ENCODE results near the gene FBXW7. TPM values are rescaled to one million over a fixed set of nuclear protein-coding genes. Genes with fewer than 3 reads are reported as not detected.

FBXW7 gene
- total RNA-seq, 2 donors from 2014 or later: 34.5 to 40.5 TPM

- Histone ChIP-seq H3K27me3 (no peaks in the 10 kb centered on the region), H3K27ac (no peak overlapping the region), H3K4me1 (no peaks in the 10 kb centered on the region), H3K9me3 (no peaks in the 10 kb centered on the region), H3K36me3 (replicated peaks in 1 of 2; ENCODE audit: insufficient read depth in 1 of 2, low read depth in 2 of 2) (no peaks in the 10 kb centered on the region), H3K4me3 (no peak overlapping the region)
- DNase-seq: no peak
- no peak for ATAC-seq
- 60 to 61% methylated on average over 3 of the region's 3 CpGs for WGBS, 2 donors
- TF ChIP-seq, protein P1, sequence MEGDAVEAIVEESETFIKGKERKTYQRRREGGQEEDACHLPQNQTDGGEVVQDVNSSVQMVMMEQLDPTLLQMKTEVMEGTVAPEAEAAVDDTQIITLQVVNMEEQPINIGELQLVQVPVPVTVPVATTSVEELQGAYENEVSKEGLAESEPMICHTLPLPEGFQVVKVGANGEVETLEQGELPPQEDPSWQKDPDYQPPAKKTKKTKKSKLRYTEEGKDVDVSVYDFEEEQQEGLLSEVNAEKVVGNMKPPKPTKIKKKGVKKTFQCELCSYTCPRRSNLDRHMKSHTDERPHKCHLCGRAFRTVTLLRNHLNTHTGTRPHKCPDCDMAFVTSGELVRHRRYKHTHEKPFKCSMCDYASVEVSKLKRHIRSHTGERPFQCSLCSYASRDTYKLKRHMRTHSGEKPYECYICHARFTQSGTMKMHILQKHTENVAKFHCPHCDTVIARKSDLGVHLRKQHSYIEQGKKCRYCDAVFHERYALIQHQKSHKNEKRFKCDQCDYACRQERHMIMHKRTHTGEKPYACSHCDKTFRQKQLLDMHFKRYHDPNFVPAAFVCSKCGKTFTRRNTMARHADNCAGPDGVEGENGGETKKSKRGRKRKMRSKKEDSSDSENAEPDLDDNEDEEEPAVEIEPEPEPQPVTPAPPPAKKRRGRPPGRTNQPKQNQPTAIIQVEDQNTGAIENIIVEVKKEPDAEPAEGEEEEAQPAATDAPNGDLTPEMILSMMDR (IDR thresholded peaks at IDR 0.05): no peak
- TF ChIP-seq POLR2A (IDR thresholded peaks at IDR 0.05): no peak
- intact Hi-C loops (cut with DNase I): no loop called here
Observed at GRCh38 chr4:152294331-152294730, 241.6 kb downstream of the FBXW7 start.

GRCh38 chr4:152293527-152293926 lies 242.4 kb downstream of the FBXW7 start:
- no peaks in the 10 kb centered on the region for H3K9me3 ChIP-seq
- no peak for ATAC-seq
- no peak overlapping the region for H3K4me3 ChIP-seq
- no peak overlapping the region for H3K27ac ChIP-seq
- H3K36me3 ChIP-seq (replicated peaks in 1 of 2; ENCODE audit: insufficient read depth in 1 of 2, low read depth in 2 of 2): no peaks in the 10 kb centered on the region
- intact Hi-C loops (cut with DNase I): no loop called here
- no peak for DNase-seq
- TF ChIP-seq POLR2A (IDR thresholded peaks at IDR 0.05): no peak
- H3K4me1 ChIP-seq: no peaks in the 10 kb centered on the region
- 88 to 90% methylated on average over 5 of the region's 5 CpGs for WGBS, 2 donors
- no peaks in the 10 kb centered on the region for H3K27me3 ChIP-seq

DNA sequence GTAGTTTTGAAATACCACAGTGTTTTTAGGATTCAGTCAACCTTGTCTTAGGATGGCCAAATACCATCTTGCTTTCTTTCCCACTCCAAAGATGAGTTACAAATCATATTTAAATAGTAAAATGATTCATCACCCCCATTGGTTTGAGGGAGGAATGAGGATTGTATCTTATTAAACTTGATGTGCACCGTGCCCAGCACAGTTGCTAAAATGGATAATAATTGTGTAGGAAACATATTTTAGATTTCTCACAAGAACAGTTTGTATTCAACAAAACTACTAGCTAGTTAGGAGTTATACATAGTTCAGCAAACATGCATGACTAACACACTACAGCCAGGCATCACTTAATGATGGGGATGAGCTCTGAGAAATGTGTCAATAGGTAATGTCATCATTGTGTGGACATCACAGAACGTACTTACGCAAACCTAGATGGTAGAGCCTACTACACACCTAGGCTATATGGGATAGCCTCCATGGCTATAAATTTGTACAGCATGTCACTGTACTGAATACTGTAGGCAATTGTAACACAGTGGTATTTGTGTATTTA lies 245.4 kb downstream of the FBXW7 start:
- ATAC-seq (no peak), DNase-seq (no peak)
- intact Hi-C loops (cut with DNase I): no loop called here
- H3K27ac ChIP-seq: no peak overlapping the region
- H3K9me3 ChIP-seq: no peaks in the 10 kb centered on the region
- no peaks in the 10 kb centered on the region for H3K4me1 ChIP-seq
- no peaks in the 10 kb centered on the region for H3K27me3 ChIP-seq
- WGBS, 2 donors: 93 to 94% methylated on average over 3 of the region's 3 CpGs
- H3K4me3 ChIP-seq: no peak overlapping the region
- no peaks in the 10 kb centered on the region for H3K36me3 ChIP-seq (replicated peaks in 1 of 2; ENCODE audit: insufficient read depth in 1 of 2, low read depth in 2 of 2)
- TF ChIP-seq, protein P1 (IDR thresholded peaks at IDR 0.05): no peak
- no peak for TF ChIP-seq POLR2A (IDR thresholded peaks at IDR 0.05)

- Histone ChIP-seq H3K27ac (no peak overlapping the region), H3K9me3 (no peaks in the 10 kb centered on the region), H3K4me1 (no peaks in the 10 kb centered on the region), H3K36me3 (replicated peaks in 1 of 2; ENCODE audit: insufficient read depth in 1 of 2, low read depth in 2 of 2) (no peaks in the 10 kb centered on the region), H3K4me3 (no peak overlapping the region), H3K27me3 (no peaks in the 10 kb centered on the region)
- 62 to 70% methylated on average over 4 of the region's 4 CpGs for WGBS, 2 donors
- DNase-seq (no peak), ATAC-seq (no peak)
- TF ChIP-seq, protein P1 (IDR thresholded peaks at IDR 0.05): no peak
- TF ChIP-seq POLR2A (IDR thresholded peaks at IDR 0.05): no peak
- intact Hi-C loops (cut with DNase I): no loop called here
Observed at GRCh38 chr4:152289941-152290340, 246.0 kb downstream of the FBXW7 start.

DNA sequence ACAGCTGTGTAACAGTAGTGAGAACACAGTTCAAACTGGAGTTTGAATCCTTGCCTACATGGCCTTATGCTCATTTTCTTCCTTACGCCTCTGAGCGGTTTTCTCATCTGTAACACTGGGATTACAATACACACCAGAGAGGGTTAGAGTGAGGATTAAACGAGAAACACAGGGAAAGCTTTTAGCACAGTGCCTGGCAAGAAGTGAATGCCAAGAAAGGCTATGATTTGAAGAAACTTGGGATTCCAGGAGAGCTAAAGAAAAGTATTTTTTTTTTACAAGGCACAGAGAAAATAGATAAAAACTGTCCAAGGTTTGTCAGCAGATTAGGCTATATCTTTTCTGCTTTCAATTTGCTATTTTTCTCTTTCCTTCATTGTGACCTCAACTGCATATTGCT lies 246.4 kb downstream of the FBXW7 start:
- 82 to 86% methylated on average over 3 of the region's 3 CpGs for WGBS, 2 donors
- Histone ChIP-seq H3K27ac (no peak overlapping the region), H3K4me1 (no peaks in the 10 kb centered on the region), H3K36me3 (replicated peaks in 1 of 2; ENCODE audit: insufficient read depth in 1 of 2, low read depth in 2 of 2) (no peaks in the 10 kb centered on the region), H3K9me3 (no peaks in the 10 kb centered on the region), H3K27me3 (no peaks in the 10 kb centered on the region), H3K4me3 (no peak overlapping the region)
- intact Hi-C loops (cut with DNase I): no loop called here
- no peak for TF ChIP-seq POLR2A (IDR thresholded peaks at IDR 0.05)
- TF ChIP-seq, protein P1 (IDR thresholded peaks at IDR 0.05): no peak
- no peak for ATAC-seq
- no peak for DNase-seq

All from body of pancreas (tissue), 4 donors.